GM20000 (cell line): Measurements from ENCODE around the gene FAM53A.

Source experiments
- DNase-seq: peaks from one replicate; pipeline ENCODE4 v3.0.0; 2012; ENCODE audit warnings: low spot score
- TF ChIP-seq, protein P1 (sequence below): IDR thresholded peaks from 2 replicates; pipeline ENCODE4 v1.5.1; 2012; ENCODE audit warnings: mild to moderate bottlenecking, control low read depth; ENCODE audit errors: extremely low read depth, missing control alignments

The FAM53A gene

DNA sequence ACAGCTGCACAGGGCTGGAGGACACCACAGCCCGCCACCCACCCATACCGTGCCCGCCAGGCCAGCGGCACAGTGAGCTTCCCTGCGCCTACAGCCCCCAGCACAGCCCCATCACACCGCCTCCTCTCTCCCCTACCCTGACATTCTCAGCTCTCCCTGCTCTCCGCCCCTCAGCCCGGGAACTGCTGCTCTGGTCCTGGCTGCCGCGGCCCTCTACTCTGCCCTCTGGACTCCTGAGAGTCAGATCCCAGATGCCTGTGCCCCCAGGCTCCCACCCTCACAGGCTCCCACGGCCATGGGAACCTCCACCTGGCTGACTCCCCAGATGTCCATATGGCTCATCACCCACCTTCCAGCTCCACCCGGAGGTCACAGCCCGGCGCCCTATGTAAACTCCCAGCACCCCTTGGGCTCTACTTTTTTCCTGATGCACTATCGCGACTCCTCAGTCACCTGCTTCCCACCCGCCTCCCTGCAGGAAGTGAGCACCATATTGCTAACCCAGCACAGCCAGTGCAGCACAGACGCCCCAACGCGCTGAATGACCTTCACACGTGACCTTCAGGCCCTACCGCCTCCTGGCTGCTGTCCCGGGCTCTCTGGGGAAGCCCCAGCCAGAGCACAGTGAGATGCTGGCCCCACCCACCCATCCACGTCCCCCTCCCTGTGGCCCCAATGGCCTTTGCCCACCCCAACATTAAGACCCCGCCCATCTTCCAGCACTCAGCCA is 23.0 kb downstream of the FAM53A start:
- TF ChIP-seq, protein P1, sequence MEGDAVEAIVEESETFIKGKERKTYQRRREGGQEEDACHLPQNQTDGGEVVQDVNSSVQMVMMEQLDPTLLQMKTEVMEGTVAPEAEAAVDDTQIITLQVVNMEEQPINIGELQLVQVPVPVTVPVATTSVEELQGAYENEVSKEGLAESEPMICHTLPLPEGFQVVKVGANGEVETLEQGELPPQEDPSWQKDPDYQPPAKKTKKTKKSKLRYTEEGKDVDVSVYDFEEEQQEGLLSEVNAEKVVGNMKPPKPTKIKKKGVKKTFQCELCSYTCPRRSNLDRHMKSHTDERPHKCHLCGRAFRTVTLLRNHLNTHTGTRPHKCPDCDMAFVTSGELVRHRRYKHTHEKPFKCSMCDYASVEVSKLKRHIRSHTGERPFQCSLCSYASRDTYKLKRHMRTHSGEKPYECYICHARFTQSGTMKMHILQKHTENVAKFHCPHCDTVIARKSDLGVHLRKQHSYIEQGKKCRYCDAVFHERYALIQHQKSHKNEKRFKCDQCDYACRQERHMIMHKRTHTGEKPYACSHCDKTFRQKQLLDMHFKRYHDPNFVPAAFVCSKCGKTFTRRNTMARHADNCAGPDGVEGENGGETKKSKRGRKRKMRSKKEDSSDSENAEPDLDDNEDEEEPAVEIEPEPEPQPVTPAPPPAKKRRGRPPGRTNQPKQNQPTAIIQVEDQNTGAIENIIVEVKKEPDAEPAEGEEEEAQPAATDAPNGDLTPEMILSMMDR: no peak
- no peak for DNase-seq

DNA sequence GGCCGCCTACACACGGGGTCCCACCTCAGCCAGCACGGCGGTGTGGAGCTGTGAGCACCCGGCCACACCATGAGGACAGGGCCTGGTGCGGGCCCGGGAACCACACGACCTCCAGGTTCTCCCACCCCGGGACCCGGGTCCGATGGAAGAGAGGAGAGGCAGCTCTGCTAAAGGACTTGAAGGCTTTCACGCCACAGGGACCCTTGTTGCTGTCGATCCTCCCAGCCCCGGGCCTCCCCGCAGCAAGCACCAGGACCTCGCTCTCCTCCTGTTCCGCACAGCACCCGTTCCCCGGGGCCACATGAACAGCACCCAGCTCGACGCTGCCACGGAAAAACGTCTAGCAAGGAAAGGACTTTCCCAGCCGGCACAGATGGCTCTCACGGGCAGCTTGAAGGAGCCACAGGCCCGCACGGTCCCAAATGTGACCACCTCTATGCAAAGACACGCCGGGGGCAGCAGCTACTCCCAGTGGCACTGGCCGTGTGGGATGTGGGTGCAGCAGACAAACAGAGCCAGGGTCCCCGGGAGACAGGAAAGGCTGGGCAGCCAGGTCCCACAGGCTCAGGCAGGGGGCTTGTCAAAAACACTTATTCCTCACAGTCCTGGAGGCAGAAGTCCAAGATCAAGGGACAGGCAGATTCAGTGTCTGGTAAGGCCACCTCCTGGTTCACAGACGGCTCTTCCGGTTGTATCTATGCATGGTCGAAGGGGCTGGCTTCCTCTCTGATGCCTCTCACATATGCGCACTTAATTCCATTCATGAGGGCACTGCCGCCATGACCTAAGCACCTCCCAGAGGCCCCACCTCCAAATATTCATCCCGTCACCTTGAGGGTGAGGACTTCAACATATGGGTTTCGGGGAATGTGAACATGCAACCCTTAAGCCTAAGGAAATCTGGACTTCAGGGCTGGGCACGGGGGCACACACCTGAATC is 24.7 kb downstream of the FAM53A start:
- TF ChIP-seq, protein P1: no peak
- DNase-seq: no peak

DNA sequence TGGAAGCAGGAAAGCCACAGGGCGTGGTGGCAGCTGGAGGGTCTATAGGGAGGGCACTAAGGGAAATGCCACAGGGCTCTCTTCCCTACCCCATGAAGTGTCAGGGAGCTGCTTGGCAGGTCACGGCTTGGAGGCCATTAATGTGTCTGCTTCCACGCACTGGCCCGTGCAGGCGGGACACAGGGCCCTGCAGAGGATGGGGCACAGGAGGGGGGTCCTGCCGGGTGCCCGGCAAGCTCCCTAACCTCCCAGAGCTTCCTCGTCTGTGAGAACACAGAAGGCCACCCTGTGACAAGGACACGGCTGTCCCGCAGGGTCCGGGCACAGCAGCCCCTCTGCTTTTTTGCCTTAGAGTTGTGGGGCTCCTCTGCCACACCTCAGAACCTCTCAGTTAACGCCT is 25.5 kb downstream of the FAM53A start:
- no peak for DNase-seq
- TF ChIP-seq, protein P1: no peak

DNA sequence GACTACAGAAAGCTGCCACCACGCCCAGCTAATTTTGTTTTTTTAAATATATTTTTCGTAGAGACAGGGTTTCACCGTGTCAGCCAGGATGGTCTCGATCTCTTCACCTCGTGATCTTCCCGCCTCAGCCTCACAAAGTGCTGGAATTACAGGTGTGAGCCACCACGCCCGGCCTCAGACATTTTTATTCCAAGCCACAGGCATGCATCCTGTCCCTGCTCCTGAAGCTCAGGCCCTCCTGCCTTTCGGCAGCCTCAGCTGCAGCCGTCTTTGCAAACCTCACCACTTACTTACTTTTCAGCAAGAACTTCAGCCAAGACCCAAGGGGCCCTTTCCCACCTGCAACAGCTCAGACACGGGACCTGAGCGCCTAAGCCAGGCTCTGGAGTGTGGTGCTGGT is 26.0 kb downstream of the FAM53A start:
- DNase-seq: no peak
- TF ChIP-seq, protein P1: no peak

DNA sequence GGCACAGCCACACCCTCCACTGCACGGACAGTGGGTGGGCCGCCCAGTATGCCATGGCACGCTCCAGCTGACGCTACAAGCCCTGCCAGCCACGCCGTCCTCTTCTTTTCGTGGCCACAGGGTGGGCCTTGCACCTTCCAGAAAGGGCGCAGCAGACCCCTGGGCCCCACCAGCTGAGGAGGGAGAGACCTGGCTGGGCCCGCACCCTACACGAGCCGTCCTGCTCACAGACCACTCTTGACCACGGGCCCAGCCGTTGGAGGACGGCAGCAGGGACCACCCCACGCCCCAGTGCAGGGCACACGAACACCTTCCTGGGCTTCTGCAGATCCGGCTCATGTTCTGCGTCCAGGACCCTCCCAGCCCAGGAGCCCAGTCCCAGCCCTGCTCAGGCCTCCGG is 27.1 kb downstream of the FAM53A start:
- TF ChIP-seq, protein P1: no peak

DNA sequence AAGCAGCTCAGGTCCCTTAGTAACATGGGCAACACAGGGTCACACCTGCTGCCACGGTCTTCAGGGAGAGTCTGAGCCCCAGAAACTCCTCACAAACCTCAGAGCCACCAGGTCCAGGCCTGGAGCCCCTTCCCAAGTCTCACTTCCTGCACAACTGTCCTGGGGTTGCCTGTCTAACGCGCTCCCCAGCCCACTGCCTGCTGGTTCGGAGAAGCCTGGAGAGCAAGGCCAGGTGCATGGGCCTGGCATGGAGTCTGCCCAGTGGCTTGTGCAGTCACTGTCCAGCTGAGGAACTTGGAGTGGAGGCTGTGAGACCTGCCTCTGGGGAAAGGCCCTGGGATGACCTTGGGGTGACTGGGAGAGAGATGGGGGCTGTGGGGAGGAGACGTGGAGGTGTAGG is 28.0 kb downstream of the FAM53A start:
- TF ChIP-seq, protein P1: no peak
- DNase-seq: no peak

More for the DNA sequence above, 27.1 kb downstream of the FAM53A start:
- no peak for DNase-seq

DNA sequence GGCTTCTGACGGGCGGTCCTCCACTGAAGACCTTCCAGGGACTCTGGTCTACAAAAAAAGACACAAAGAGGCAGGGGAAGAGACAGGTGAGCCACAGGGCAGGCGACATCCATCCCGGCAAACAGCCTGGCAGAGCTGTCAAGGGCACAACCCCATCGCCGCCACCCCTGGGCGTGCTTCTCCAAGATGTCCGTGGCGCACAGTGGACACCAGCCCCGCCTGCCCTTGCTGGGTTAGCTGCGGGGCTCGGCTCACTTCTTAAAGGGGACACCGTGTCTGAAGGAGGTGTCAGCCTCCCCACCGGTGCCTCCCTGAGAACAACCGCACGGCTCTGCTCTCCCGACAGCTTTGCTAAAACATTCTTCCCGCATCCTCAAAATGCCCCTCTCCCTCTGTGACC is 28.4 kb downstream of the FAM53A start:
- TF ChIP-seq, protein P1: no peak
- DNase-seq: no peak
